ENCODE measurements around the gene C4A. TPM values are rescaled to one million over a fixed set of nuclear protein-coding genes. Genes with fewer than 3 reads are reported as not detected.

Gene C4A
- total RNA-seq, 1 experiment from 2014 or later: 4.3 TPM

DNA sequence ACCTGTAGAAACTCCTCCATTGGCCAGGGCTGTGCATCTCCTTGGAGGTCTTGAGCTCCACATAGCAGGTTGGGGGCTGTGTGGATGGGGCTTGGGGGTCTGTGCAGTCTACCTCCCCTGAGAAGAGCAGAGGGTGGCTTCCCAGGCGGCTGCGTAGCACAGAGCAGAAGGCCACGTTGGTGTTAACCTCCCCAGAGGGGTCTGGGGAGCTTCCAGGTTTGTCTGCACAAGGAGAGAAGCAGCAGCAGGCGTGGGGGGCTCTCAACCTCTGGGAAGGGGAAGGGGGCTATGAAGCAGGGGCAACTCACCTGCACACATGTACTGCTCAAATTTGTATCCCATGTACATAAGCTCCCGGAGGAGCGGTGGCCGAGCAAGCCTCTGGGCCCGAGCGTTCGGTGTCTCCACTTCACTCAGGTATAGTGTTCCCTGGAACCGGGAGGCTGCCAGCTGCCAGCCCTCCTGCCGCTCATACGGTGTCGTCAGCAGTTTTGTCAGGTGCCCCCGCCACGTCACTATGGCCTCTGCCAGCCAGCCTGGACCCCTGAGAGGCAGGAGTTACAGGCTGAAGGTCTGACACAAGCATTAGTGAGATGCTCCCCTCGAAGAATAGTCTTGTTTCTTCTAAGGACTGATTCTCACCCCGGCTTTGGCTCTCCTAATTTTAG is 11.1 kb upstream of the C4A start:
- Mint-ChIP-seq H3K27ac (peak overlapping the region in 2 of 3 experiments; percentile 100; a peak in 2 of 7 replicates), H3K4me1 (peaks cover 8 to 11% of the 10 kb centered on the region in 2 experiments), H3K36me3 (ENCODE audit: insufficient read depth in 1 of 3, low read depth in 3 of 3) (peaks cover 33 to 69% (median 62%) of the 10 kb centered on the region in 3 experiments; a peak in 6 of 7 replicates), H3K9me3 (peaks cover 0 to 7% of the 10 kb centered on the region in 2 experiments; a peak in 2 of 5 replicates), H3K4me3 (peak overlapping the region; percentile 91 to 97; a peak in 3 of 5 replicates), H3K27me3 (ENCODE audit: low read depth) (no peaks in the 10 kb centered on the region; the same call in 1 of the 2 replicates)
- H2BK120ac ChIP-seq (ENCODE audit: low read depth, low read length, poor library complexity, severe bottlenecking): no peak overlapping the region
- H3K4me2 ChIP-seq (ENCODE audit: insufficient read depth, insufficient read length, low read length): peak overlapping the region; percentile 94
- H2BK12ac ChIP-seq (ENCODE audit: insufficient read length, low read depth, low read length): no peak overlapping the region
- H3K27me3 ChIP-seq (ENCODE audit: insufficient read depth, low read length): no peaks in the 10 kb centered on the region
- H3K4me1 ChIP-seq (ENCODE audit: insufficient read depth, low read length): peaks cover 3% of the 10 kb centered on the region; the same call in 1 of the 2 replicates
- H3K79me1 ChIP-seq (ENCODE audit: insufficient read depth, low read depth, low read length, poor library complexity, severe bottlenecking): no peaks in the 10 kb centered on the region
- H3T11ph ChIP-seq (ENCODE audit: low read length): no peak overlapping the region
- no peak overlapping the region for H4K91ac ChIP-seq (ENCODE audit: insufficient read length, low read depth, low read length)
- no peak overlapping the region for H4K8ac ChIP-seq (replicated peaks; ENCODE audit: insufficient read length, low read depth, low read length)
- no CpG with 5 or more reads among the region's 18 CpGs for WGBS (ENCODE audit: extremely low coverage, insufficient read length, low lambda C conversion rate)
- 0 out of 2 replicates have a peak overlapping the region, but pooled peaks have one; percentile 3 for H3K4ac ChIP-seq (ENCODE audit: low read depth, low read length)
- no peak for DNase-seq
- H2BK15ac ChIP-seq (ENCODE audit: low read depth, low read length): no peak overlapping the region
- no peaks in the 10 kb centered on the region for H4K20me1 ChIP-seq (ENCODE audit: control insufficient read depth, insufficient read depth, insufficient read length)
- no peak overlapping the region for H3K18ac ChIP-seq (ENCODE audit: insufficient read length, low read depth, low read length)
- no peak overlapping the region for H3K9ac ChIP-seq (ENCODE audit: extremely low read depth, insufficient read length, low read length)
- H2BK5ac ChIP-seq (ENCODE audit: insufficient read length, low read length): no peak overlapping the region
- no peak overlapping the region for H3K14ac ChIP-seq (ENCODE audit: insufficient read depth, low read length)
- H2AFZ ChIP-seq (ENCODE audit: low read length): no peak overlapping the region
- no peak overlapping the region for H2AK5ac ChIP-seq (ENCODE audit: insufficient read length, low read length)
- H2BK20ac ChIP-seq (ENCODE audit: low read depth, low read length, poor library complexity, severe bottlenecking): no peak overlapping the region
- H3K9me3 ChIP-seq (ENCODE audit: control insufficient read depth, low read depth, low read length): no peaks in the 10 kb centered on the region
- no peak overlapping the region for H3K23ac ChIP-seq (ENCODE audit: insufficient read length, low read depth, low read length)
- H3K79me2 ChIP-seq (ENCODE audit: insufficient read depth, low read length): no peaks in the 10 kb centered on the region; the same call in 1 of the 2 replicates
- peaks cover 6% of the 10 kb centered on the region for H3K23me2 ChIP-seq (ENCODE audit: insufficient read length, low read depth, low read length, poor library complexity, severe bottlenecking)
- H3K27ac ChIP-seq (ENCODE audit: insufficient read length, low read depth, low read length): no peak overlapping the region
- TF ChIP-seq, protein P1, sequence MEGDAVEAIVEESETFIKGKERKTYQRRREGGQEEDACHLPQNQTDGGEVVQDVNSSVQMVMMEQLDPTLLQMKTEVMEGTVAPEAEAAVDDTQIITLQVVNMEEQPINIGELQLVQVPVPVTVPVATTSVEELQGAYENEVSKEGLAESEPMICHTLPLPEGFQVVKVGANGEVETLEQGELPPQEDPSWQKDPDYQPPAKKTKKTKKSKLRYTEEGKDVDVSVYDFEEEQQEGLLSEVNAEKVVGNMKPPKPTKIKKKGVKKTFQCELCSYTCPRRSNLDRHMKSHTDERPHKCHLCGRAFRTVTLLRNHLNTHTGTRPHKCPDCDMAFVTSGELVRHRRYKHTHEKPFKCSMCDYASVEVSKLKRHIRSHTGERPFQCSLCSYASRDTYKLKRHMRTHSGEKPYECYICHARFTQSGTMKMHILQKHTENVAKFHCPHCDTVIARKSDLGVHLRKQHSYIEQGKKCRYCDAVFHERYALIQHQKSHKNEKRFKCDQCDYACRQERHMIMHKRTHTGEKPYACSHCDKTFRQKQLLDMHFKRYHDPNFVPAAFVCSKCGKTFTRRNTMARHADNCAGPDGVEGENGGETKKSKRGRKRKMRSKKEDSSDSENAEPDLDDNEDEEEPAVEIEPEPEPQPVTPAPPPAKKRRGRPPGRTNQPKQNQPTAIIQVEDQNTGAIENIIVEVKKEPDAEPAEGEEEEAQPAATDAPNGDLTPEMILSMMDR (conservative IDR thresholded peaks at IDR 0.05): no peak
- H4K5ac ChIP-seq (ENCODE audit: insufficient read length, low read depth, low read length): no peak overlapping the region
- H3K56ac ChIP-seq (ENCODE audit: insufficient read length, low read depth, low read length): no peak overlapping the region

Data from H9 (cell line).